SK-N-SH (cell line): ENCODE results near the gene CSRP1.

Experiments
- CHD2 ChIP-seq: fragments of 150-350 bp; IDR thresholded peaks from 2 replicates; pipeline ENCODE4 v1.6.1; 2018; ENCODE audit warnings: low read length; ENCODE audit not compliant: partially characterized antibody
- CTCF ChIP-seq: fragments of 200-600 bp; sonication (generic); IDR thresholded peaks from 2 replicates; pipeline ENCODE4 v1.6.1; 2017; ENCODE audit warnings: antibody characterized with exemption, mild to moderate bottlenecking, moderate library complexity
- EP300 ChIP-seq, 2 experiments: IDR thresholded peaks; 2 replicates each; pipeline versions ENCODE4 v1.4.0 to v1.6.1; 2012; ENCODE audit warnings: borderline replicate concordance in 1 of 2, low read depth in 1 of 2, low read length in 1 of 2
- FOXM1 ChIP-seq: IDR thresholded peaks from 2 replicates; pipeline ENCODE4 v1.4.0; 2012; ENCODE audit warnings: low read depth, mild to moderate bottlenecking
- MXI1 ChIP-seq: IDR thresholded peaks from 2 replicates; pipeline ENCODE4 v1.6.1; 2012; ENCODE audit warnings: mild to moderate bottlenecking, low read depth, low read length, improper control_type of control experiment
- RAD21 ChIP-seq: IDR thresholded peaks from 2 replicates; pipeline ENCODE4 v1.6.1; 2012; ENCODE audit warnings: mild to moderate bottlenecking, low read length
- RFX5 ChIP-seq: IDR thresholded peaks from 2 replicates; pipeline ENCODE4 v1.6.1; 2012; ENCODE audit warnings: mild to moderate bottlenecking, improper control_type of control experiment, low read length
- SIN3A ChIP-seq: IDR thresholded peaks from 2 replicates; pipeline ENCODE4 v1.6.1; 2012; ENCODE audit warnings: low read depth, mild to moderate bottlenecking, low read length, moderate library complexity, borderline replicate concordance
- YY1 ChIP-seq: IDR thresholded peaks from 2 replicates; pipeline ENCODE4 v1.4.0; 2012; ENCODE audit warnings: low read depth, mild to moderate bottlenecking

- TF ChIP-seq CTCF, result no peak
- TF ChIP-seq RAD21, result no peak
- TF ChIP-seq CHD2, result no peak
- no peak for TF ChIP-seq RFX5
- no peak for TF ChIP-seq FOXM1
- no peak for TF ChIP-seq YY1
- no peak for TF ChIP-seq SIN3A
- TF ChIP-seq MXI1, result no peak
- no peak for TF ChIP-seq EP300 (IDR thresholded peaks at IDR 0.05; ENCODE audit: borderline replicate concordance in 1 of 2, low read depth in 1 of 2, low read length in 1 of 2)
Measured at GRCh38 chr1:201483373-201483949, 23.5 kb downstream of the CSRP1 start.
